Measurements from ENCODE around the gene JARID2.
A peak's percentile ranks its signal among the peaks of the same experiment; 100 is the strongest.
"Not testable (repeated sequence)": the region's sequence is repeated elsewhere in the genome, so short reads cannot be mapped to it uniquely, and the experiment has no call there.

The JARID2 gene

DNA sequence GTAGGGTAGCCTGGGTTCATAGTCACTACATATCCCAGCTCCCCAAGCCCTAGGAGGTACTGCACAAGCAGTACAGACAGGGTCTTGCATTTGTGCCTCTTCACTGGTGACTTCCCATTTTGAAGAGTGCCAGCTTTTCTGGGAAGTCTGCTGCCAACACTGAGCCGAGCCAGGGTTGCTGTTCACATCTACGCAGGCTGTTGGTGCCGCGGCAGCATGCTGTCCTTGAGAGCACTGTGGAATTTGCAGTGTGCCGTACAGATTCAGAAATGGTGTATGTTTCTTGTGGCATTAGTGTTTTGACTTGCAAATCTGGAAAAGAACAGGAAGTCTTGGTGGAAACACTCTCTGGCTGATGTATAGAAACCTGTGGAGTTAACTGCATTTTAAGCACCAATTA lies 67.5 kb downstream of the JARID2 start:
- DNase-seq = peak; percentile 36 to 73 (median 66)

DNA sequence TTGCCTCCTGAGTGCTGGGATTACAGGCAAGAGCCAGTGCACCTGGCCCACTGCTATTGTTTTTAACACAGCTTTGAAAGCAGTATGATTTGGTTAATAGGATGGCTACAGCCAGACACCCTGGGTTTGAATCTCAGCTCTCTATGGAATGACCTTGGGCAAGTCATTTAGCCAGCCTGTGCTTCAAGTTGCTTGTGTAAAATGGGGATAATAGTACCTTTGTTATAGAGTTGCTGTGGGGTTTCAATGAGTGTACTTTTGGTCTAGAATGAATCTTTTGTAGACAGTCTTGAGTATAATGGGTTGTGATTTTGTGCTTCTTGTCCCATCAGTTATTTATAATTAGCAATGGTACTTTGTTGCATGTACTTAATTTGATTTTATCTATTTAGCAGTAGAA lies 70.9 kb downstream of the JARID2 start:
- no peak for DNase-seq

DNA sequence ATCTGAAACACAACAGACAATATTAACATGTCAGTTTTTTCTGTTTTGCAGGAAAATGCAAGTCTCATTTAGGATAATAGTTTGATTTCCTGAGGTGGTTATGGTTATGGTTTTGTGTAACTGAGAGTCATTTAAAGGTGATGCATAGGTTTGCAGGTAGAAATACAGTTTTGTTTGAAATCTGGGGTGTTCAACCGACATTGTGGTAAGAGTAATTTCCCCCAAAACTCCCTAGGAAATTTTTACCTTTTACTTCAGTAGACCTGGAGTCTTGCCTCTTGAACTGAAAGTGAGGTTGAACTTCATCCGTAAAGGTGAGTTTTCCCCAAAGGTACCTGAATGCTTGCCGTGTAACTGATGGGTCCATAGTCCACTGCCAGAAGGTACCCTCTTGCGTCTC lies 71.4 kb downstream of the JARID2 start:
- DNase-seq = no peak

DNA sequence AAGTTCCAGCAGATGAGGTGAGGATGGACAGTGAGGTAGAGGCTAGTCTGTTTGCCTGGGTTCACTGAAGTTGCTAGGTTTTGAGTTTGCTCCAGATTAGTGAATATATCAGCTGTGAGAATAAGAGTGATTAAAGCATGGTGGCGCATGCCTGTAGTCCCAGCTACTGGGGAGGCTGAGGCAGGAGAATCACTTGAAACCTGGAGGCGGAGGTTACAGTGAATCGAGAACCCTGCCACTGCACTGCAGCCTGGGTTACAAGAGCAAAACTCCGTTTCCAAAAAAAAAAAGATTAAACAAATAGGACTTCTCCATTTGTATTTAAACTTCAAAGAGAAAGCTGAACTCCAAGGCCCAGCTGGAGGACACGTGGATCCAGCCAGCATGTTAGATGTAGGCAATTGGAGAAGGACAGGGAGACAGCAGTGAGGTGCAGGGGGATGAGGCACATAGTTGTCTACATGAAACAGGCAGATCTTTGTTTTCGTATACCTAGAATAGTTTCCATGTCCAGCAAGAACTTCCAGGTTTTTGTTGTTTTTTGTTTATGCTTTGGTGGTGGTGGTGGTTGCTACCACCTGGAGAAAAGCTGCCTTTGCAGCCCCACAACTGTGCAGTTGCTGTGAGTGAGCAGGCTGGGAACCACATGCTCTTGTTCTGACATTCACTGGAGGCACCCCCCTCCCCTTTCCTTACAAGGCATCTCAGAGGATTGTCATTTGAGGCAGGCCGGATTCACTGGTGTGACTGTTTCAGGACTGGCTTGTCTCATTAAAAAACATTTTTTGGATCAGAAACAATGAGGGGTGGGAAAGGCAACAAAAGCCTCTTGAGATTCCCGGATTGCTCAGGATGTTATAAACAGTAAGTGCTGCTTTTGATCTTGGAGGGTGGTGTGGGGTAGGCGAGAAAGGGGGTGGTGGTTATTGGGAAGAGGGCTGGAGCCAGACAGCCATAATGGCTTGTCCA lies 72.3 kb downstream of the JARID2 start:
- peak in 3 of 4 experiments; percentile 51 to 55 (median 52) for DNase-seq

DNA sequence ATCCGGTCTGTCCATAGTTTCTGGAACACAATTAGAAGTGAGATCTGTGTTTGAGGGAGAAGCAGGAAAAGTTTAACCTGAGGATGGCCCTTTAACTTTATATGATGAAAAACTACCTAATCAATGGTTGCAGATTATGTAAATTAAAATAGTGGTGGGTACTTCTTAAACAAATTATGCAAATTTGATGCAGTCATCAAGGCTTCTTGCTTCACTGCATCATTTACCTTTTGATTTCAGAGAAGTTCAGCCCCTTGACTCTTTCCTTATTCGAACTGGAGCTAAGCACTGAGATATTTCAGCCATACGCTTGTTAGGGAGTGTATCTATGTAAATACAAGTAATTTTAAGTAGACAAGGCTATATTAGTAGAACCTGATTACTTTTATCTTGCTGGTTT lies 73.8 kb downstream of the JARID2 start:
- DNase-seq = no peak

DNA sequence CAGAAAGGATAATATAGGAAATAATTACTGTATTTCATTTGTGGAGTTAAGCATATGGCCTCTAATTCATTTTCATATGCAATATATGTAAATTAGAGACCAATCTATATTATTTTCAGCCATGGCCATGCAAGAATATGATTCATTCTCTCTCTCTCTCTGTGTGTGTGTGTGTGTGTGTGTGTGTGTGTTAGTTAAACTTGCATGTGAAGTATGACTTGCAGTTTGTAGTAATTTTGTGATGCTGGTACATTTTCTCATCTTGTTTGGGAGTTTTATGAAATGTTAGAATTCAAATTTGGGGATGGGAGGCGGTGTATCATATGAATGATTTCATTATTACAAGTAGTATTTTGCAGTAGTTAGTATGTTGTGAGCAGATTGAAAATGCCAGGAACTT lies 74.8 kb downstream of the JARID2 start:
- DNase-seq = no peak

DNA sequence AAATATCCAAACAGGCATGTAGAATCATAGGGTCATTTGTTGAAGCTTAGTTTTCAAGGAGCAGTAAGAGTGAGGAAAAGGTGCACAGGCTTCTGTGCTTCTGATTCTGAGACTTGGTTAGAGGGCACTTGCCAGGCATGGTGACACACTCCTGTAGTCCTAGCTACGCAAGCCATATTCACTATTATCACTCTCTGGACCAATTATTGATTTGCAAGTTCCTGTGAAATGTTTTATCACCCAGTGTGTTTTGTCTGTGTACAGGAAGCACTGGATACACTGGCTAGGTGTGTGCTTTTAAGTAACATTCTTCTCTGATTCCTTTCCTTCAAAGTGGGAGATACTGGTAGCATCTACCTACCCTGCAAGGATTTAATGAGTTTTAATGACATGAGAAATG lies 76.3 kb downstream of the JARID2 start:
- no peak for DNase-seq

DNA sequence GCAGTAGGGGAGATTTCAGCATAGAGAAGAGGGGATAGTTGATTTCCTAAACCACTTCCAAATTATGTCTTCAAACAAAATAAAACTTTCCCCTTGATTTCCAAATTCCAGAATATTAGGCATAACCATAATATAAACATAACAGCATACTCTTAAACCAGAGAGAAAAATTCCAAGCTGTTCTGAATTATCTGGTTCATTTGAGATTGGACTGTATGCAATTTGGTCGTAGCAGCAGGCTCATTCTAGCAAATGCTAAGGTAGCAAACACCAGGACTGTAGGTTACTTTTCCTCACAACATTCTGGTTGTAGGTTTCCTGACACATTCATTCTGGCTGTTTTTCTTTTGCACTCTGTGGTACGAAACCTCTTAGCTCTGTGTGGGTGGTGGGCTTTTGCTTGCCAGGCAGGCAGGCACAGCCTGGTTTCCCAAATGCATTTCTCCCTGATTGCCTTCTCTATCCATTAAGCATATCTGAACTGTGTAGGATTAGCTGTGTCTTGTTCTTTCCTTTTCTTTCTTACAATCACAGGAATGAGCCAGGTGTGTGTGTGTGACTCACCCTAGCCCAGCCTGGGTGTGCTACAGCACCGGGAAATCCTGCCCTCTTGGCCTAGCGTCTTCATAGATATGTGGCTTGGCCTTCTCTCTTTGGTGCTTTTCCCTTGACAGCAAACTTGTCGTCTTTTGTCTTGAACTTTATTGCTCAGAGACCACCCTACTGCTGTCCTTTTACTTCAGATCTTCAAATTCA lies 77.1 kb downstream of the JARID2 start:
- DNase-seq = no peak

DNA sequence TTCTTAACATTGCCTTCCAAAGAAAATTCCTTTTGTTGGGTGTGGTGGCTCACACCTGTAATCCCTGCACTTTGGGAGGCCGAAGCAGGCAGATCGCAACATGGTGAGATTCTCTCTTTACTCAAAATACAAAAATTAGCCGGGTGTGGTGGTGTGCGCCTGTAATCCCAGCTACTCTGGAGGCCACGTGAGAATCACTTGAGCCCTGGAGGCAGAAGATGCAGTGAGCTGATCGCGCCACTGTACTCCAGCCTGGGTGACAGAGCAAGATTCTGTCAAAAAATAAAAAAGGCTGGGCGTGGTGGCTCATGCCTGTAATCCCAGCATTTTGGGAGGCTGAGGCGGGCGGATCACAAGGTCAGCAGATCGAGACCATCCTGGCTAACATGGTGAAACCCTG lies 77.7 kb downstream of the JARID2 start:
- not testable (repeated sequence) for DNase-seq

DNA sequence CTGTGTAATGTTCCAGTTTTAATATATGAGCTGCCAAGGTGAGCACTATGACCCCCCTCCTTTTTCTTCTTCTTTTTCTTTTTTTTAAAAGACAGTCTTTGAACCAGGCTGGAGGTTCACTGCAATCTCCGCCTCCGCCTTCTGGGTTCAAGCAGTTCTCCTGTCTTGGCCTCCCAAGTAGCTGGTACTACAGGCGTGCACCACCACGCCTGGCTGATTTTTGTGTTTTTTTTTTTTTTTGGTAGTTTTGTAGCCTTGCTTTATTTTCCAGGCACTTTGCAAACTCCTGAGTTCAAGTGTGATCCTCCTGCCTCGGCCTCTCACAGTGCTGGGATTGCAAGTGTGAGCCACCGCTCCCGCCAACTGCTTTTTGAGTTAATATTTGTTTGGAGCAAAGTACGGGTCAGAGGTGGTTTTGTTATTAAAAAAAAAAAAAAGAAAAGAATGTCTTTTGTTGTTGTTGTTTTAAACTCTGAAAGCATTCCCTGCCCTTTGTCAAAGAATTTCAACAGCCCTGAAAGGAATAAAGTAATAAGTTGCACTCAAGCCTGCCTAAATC lies 78.6 kb downstream of the JARID2 start:
- DNase-seq = no peak

DNA sequence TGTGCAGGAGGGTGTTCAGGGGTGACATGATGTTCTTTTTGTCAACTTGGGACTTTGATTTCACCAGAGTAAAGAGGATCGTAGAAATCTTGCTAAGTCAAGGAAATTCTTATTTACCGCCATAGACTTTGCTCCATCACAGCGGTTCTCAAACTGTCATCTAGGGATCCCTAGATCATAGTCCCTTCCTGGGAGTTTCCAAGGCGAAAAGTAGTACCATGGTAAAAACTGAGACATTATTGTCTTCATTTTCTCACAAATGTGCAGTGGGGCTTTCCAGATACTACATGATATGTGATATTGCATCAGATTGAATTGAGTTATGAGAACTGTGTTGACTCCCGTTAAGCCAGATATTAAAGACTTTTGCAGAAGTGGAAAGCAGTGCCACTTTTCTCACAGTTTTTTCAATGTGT lies 79.7 kb downstream of the JARID2 start:
- DNase-seq = peak; percentile 31 to 73 (median 50)

DNA sequence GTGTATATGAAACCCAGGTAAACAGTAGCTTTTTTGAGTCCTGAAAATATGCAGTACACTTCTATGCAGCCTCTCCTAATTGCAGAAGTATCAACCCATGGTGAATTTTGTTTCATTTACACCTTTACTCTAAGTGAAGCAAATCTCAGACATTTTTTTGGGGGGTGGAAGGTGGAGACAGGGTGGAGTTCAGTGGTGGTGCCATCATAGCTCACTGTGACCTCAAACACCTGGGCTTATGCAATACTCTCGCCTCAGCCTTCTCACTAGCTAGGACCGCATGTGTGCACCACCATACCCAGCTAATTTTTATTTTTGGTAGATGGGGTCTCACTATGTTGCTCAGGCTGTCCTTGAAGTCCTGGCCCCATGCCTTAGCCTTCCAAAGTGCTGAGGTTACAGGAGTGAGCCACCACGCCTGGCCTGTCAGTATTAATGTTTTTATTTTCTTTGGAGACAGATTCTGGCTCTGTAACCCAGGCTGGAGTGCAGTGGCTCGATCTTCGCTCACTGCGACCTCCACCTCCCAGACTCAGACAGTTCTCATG lies 80.3 kb downstream of the JARID2 start:
- no peak for DNase-seq

DNA sequence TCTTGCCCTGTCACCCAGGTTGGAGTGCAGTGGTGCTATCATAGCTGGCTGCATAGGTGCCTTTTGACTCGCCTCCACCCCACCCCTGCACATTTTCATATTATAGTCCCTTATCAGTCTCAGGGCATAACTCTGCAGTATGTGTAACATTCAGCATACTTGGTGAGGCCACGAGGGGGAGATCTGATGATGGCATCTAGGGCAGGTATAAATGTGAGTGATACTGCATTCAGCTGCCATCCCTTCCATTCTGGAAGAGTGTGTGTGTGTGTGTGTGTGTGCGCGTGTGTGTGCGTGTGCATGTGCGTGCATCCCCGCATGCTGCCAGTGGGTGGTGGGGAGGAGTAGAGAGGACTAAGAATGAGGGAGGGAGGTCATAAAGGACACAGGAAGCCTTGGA lies 81.4 kb downstream of the JARID2 start:
- DNase-seq = no peak

DNA sequence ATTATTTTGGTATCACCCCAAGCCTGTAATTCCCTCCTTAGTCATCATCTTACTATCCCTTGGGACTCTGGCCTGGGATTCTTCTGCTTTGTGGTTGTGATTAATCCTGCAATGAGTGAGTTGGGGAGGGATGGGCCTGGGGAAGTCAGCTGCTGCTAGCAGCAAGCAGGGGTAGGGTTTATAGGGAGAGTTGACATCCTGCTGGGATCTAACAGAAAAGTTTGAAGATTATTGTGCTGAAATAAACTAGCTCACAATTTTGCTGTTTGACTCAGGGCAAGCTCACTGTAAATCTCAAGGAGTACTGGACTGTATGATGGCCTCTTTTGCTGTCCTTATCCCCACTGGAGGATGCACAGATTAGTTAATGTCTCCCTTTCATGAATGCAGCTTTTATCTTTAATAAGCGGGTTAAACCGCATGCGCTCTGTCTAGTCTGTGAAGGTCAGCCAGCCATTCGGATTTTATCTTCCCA lies 83.4 kb downstream of the JARID2 start:
- DNase-seq = peak in 3 of 4 experiments; percentile 28 to 49 (median 29)

DNA sequence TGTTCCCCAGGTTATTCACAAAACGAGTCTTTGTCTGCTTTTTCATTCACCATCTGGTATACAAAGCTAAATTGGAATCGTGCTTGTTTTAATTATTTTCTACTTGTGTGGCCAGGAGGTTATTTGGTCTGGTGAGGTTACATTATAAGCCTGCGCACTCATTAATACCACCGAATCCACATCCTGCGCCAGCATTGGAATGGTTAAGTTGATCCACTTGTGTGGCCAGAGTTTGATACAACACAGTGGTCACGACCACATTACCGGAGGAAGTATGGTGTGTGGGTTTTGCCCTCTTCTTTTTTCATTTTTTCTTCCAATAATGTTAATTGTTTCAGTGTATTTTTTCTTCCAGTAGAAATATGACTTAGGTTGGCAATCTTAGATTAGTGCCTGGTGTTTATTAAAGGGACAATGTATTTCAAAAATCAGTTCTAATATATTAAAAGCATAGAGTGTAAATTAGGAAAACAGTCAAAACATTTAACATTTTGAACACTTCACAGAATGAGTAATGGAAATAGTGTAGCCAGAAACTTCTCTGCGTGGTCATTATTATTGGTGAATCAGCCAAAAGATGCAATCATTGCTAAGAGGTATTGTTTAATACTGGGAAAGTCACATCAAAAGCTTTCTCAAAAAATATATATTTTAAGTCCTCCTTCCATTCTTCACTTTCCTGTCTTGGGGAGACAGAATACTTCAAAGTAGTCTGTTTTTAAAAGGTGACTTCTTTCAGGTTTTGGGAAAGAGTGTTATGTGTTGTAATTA lies 84.5 kb downstream of the JARID2 start:
- no peak for DNase-seq

DNA sequence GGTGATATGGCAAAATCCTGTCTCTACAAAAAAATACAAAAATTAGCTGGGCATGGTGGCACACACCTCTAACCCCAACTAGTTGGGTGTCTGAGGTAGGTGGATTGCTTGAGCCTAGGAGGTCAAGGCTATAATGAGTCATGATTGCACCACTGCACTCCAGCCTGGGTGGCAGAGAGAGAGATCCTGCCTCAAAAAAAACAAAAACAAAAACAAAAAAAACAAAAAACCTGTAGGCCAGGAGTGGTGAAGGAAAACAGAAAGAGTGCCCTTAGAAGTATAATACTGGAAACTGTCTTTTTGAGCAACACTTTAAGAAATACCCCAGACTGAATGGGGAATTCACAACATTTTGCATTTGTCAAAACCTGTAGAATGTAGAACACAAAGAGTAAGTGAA lies 85.3 kb downstream of the JARID2 start:
- peak in 3 of 4 experiments; percentile 51 to 65 (median 53) for DNase-seq

DNA sequence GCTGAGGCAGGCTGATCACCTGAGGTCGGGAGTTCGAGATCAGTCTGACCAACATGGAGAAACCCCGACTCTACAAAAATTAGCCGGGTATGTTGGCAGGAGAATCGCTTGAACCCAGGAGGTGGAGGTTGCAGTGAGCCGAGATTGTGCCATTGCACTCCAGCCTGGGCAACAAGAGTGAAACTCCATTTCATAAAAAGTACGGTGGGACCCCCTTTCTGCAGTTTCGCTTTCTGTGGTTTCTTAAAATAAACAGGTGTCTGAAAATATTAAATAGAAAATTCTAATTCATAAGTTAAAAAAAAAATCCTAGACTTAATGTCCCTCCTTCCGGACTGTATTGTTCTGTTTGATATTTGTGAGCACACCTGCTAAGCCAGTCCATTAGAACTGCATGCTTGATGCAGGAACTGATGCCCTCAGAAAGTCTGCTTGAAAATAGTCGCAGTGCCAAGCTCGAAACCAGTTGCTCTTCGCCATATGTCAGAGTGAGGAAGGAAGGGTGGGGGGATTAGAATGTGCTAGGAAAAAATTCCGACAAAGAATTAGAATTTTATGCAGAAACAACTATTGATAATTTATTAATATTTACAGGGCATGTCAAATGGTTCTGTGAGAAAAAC lies 85.9 kb downstream of the JARID2 start:
- no peak for DNase-seq

DNA sequence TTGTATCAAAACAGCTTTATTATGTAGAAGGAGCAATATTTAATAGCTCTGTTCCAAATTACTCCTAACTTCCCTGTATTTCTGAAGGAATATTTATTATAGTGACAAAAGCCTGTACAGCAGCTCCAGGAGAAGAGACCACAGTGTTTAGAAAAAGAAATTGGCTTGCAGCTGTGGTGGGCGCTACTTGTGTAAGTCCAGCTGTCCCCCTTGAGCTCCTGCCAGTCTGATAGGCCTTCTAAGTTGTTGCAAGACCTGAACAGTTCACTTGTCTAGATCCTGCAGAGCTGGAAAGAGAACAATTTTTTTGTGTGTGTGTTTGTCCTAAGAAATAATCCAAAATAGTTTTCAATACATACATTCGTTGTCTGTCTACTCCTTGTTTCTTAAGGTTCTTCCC lies 86.6 kb downstream of the JARID2 start:
- no peak for DNase-seq

DNA sequence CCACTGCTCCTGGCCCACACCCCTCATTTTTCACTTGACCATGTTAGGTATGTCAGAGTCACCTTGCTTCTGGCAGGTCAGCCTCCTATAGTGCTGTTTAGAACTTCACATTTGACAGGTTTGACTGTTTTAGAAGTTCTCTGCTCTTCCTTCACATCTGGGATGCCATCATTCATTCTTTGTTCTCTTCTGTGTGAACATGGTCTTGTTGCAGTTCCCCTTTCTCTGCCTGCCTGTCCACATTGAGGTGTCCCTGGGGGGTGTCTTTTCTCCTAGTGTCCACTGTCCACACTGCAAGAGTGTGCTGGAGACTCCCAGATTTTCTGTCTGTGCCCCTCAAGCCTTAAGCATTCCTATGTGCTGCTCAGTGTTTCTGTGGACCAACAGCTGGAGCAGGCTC lies 89.5 kb downstream of the JARID2 start:
- DNase-seq = peak in 1 of 4 experiments; percentile 31

DNA sequence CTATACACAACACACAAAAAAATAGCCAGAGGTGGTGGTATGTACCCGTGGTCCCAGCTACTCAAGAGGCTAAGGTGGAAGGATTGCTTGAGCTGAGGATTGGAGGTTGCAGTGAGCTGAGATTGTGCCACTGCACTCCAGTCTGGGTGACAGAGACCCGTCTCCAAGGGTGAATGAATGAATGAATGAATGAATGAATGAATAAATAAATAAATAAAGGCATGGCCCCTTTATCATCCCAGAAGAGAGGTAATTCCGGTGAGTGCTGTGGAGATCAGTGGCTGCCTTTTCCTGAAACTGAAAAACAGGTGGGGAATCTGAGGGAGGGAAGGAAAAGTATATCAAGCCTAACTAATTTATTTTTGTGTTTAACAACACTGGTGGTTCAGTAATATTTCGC lies 90.0 kb downstream of the JARID2 start:
- DNase-seq = no peak

DNA sequence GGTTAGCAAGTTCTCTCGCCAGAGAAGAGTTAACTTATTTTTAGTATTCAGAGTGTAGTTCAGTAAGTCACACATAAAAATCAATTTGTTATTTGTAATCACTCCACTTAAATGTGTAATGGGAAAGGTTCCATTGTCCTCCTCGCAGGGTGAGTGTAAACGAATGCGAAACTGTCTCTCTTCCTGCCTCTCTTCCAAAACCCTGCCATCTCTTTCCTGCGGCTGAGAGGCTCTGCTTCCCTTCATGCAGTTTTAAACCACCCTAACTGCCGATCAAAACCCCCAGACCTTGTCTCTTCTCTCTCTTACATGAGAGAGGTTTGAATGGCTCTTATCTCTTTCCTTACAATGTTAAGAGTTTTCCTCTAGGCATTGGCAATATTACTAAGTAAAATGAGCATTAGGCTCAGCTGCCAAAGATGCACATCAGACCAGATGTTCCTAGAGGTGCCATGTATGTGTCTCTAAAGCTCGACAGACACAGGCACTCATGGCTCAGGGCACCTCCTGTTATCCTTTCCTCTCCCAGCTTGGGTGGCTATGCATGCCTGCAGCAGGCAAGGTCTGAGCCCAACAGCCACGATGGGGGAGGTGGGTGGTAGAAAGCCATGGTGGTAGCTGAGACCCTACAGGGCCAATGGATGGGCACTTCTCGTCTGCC lies 91.2 kb downstream of the JARID2 start:
- DNase-seq = no peak
